ENCODE data around the gene PITX3. TPM values are rescaled to one million over a fixed set of nuclear protein-coding genes. Genes with fewer than 3 reads are reported as not detected.

Gene PITX3
- total and polyA plus RNA-seq, 10 of the 15 experiments (the other 5 are each of a cell fraction or from before 2014, with no cell fraction given), result not detected

GRCh38 chr10:102280397-102281101, 39.2 kb upstream of the PITX3 start (continued):
- TF ChIP-seq IRF5 (IDR thresholded peaks at IDR 0.05; ENCODE audit: borderline replicate concordance) (no peak), BCLAF1 (IDR thresholded peaks at IDR 0.05) (0 out of 2 replicates have a peak, but pooled peaks have one; percentile 15), BHLHE40 (IDR thresholded peaks at IDR 0.05; ENCODE audit: borderline replicate concordance in 1 of 2, low read depth in 2 of 2, low read length in 1 of 2) (peak; percentile 23 to 36; a peak in 1 of 4 replicates), POU2F2 (IDR thresholded peaks at IDR 0.05; ENCODE audit: borderline replicate concordance, low read depth, low read length) (no peak), ZNF207 (IDR thresholded peaks at IDR 0.05; ENCODE audit: borderline replicate concordance) (no peak), HDGF (IDR thresholded peaks at IDR 0.05) (no peak), SMAD5 (IDR thresholded peaks at IDR 0.05; ENCODE audit: low read depth) (no peak), ATF3 (IDR thresholded peaks at IDR 0.05; ENCODE audit: borderline replicate concordance, extremely low read depth, low read depth, low read length) (no peak), ZNF217 (IDR thresholded peaks at IDR 0.05) (no peak), E2F8 (IDR thresholded peaks at IDR 0.05; ENCODE audit: low read depth, partially characterized antibody) (no peak), RBBP5 (conservative IDR thresholded peaks at IDR 0.05) (no peak), FOXK2 (IDR thresholded peaks at IDR 0.05) (peak; percentile 77), SMC3 (IDR thresholded peaks at IDR 0.05; ENCODE audit: borderline replicate concordance, low read length) (no peak), PKNOX1 (IDR thresholded peaks at IDR 0.05) (peak; percentile 70), E2F4 (IDR thresholded peaks at IDR 0.05; ENCODE audit: low read depth, low read length) (no peak), TAF1 (IDR thresholded peaks at IDR 0.05; ENCODE audit: borderline replicate concordance, low read depth, low read length) (no peak), NR2F1 (conservative IDR thresholded peaks at IDR 0.05) (no peak), WRNIP1 (IDR thresholded peaks at IDR 0.05; ENCODE audit: borderline replicate concordance, low read depth, low read length) (no peak), SUZ12 (IDR thresholded peaks at IDR 0.05; ENCODE audit: unreplicated experiment) (no peak), CBX5 (IDR thresholded peaks at IDR 0.05; ENCODE audit: low read depth) (no peak), SP1 (IDR thresholded peaks at IDR 0.05; ENCODE audit: low read depth, low read length) (no peak)

Measured in GM12878 (cell line).